HepG2 (cell line): ENCODE results near the gene SLC39A3. TPM values are rescaled to one million over a fixed set of nuclear protein-coding genes. Genes with fewer than 3 reads are reported as not detected.

Experiments
- ATAC-seq: fragments of 200-7000 bp; cut with Tn5 transposase; 3 replicates; pipeline ENCODE4 v1.9.1; 2020; ENCODE audit warnings: mild to moderate bottlenecking, moderate library complexity
- BruUV-seq: library from RNA; stranded (reverse); fragments of 400-500 nt; replicated peaks from 2 replicates; lab custom pipeline; 2021; lab: Mats Ljungman, UMichigan
- CTCF ChIA-PET: fragments of 300-600 bp; formaldehyde crosslinking; extraction: SDS; loops from one replicate; lab custom pipeline; 2021; ENCODE audit warnings: low total read pairs, inconsistent platforms, low intra/inter-chr PET ratio; lab: Yijun Ruan, JAX
- POLR2A ChIA-PET: fragments of 350-600 bp; sonication (Branson Sonifier 250); formaldehyde crosslinking; loops from one replicate; lab custom pipeline; 2020; ENCODE audit warnings: antibody characterized with exemption, inconsistent platforms; lab: Yijun Ruan, JAX
- DNase-seq: peaks from one replicate; pipeline ENCODE4 v3.0.0-alpha.2; 2015; ENCODE audit warnings: low spot score
- FAIRE-seq: peaks from 3 replicates; lab custom pipeline; 2011; peaks lifted over from hg19 to GRCh38; lab: Jason Lieb, UNC
- H2AFZ ChIP-seq: one replicate; pipeline ENCODE4 v1.6.1; 2011; ENCODE audit warnings: low read length, inconsistent platforms
- H3K27ac ChIP-seq: fragments of 300-600 bp; 3 replicates; pipeline ENCODE4 v1.8.0; 2011; ENCODE audit warnings: mixed run types, mild to moderate bottlenecking, mixed read lengths, low read length, inconsistent platforms; ENCODE audit not compliant: insufficient read depth; ENCODE audit errors: extremely low read length
- H3K27me3 ChIP-seq, 2 experiments: fragments of 200-600 bp in 1 of 2; 2 replicates in 1 of 2; 3 replicates in 1 of 2; pipeline versions ENCODE4 v1.6.0 to v1.8.0; 2011; ENCODE audit warnings: low read length in 2 of 2, mild to moderate bottlenecking in 2 of 2, moderate library complexity in 2 of 2, inconsistent platforms in 1 of 2; ENCODE audit not compliant: insufficient read depth in 2 of 2, control insufficient read depth in 1 of 2
- H3K36me3 ChIP-seq, 2 experiments: fragments of 200-600 bp in 1 of 2; replicated peaks in 1 of 2; 2 replicates in 1 of 2; 3 replicates in 1 of 2; pipeline versions ENCODE4 v1.5.1 to v1.8.0; 2011; ENCODE audit warnings: low read length in 2 of 2, inconsistent platforms in 1 of 2; ENCODE audit not compliant: insufficient read depth in 2 of 2, control insufficient read depth in 1 of 2
- H3K4me1 ChIP-seq: 2 replicates; pipeline ENCODE4 v1.5.1; 2012; ENCODE audit warnings: low read length, inconsistent platforms; ENCODE audit not compliant: insufficient read depth
- H3K4me2 ChIP-seq: 2 replicates; pipeline ENCODE4 v1.6.0; 2011; ENCODE audit warnings: low read depth, low read length, inconsistent platforms
- H3K4me3 ChIP-seq, 3 experiments: fragments of 200-600 bp in 1 of 3; sonication (generic), shearing (Covaris generic) in 1 of 3; replicated peaks in 1 of 3; 2 replicates each; pipeline ENCODE4 v1.5.1; 2011 to 2016; ENCODE audit warnings: low read length in 3 of 3, inconsistent platforms in 2 of 3, low read depth in 2 of 3, mild to moderate bottlenecking in 2 of 3, control low read depth in 1 of 3, mixed read lengths in 1 of 3; ENCODE audit not compliant: insufficient read depth in 1 of 3
- H3K79me2 ChIP-seq: one replicate; pipeline ENCODE4 v1.6.1; 2011; ENCODE audit warnings: low read length, inconsistent platforms; ENCODE audit not compliant: insufficient read depth
- H3K9ac ChIP-seq: 2 replicates; pipeline ENCODE4 v1.6.0; 2011; ENCODE audit warnings: mild to moderate bottlenecking, low read depth, low read length, inconsistent platforms; ENCODE audit not compliant: insufficient read depth
- H3K9me3 ChIP-seq: 2 replicates; pipeline ENCODE4 v1.5.1; 2012; ENCODE audit warnings: mild to moderate bottlenecking, low read length
- H4K20me1 ChIP-seq: 2 replicates; pipeline ENCODE4 v1.6.0; 2011; ENCODE audit warnings: inconsistent platforms, mild to moderate bottlenecking, low read length, moderate library complexity; ENCODE audit not compliant: insufficient read depth
- HMGA1 ChIP-seq: sonication (generic); formaldehyde crosslinking; conservative IDR thresholded peaks from 2 replicates; pipeline ENCODE4 v1.4.0; 2020; ENCODE audit warnings: missing genetic modification reagents
- ISX ChIP-seq: sonication (generic); formaldehyde crosslinking; conservative IDR thresholded peaks from 2 replicates; pipeline ENCODE4 v1.5.0; 2020; ENCODE audit warnings: missing genetic modification reagents
- KDM4B ChIP-seq: sonication (generic); formaldehyde crosslinking; IDR thresholded peaks from 2 replicates; pipeline ENCODE4 v1.4.0; 2020; ENCODE audit warnings: missing genetic modification reagents
- PPARG ChIP-seq: conservative IDR thresholded peaks from 2 replicates; pipeline ENCODE4 v1.6.1; 2016; ENCODE audit warnings: missing biosample characterization, missing genetic modification reagents
- RBAK ChIP-seq: sonication (generic); formaldehyde crosslinking; IDR thresholded peaks from 2 replicates; pipeline ENCODE4 v1.5.1; 2020; ENCODE audit warnings: mild to moderate bottlenecking, missing genetic modification reagents
- SMARCC2 ChIP-seq: fragments of 450-650 bp; IDR thresholded peaks from 2 replicates; pipeline ENCODE4 v1.6.1; 2017; ENCODE audit warnings: antibody characterized with exemption, mild to moderate bottlenecking
- TCF7 ChIP-seq: sonication (generic); IDR thresholded peaks from 2 replicates; pipeline ENCODE4 v1.6.1; 2016; ENCODE audit warnings: antibody characterized with exemption, low read depth
- ZBTB20 ChIP-seq: sonication (generic); formaldehyde crosslinking; IDR thresholded peaks from 2 replicates; pipeline ENCODE4 v1.8.1; 2023; ENCODE audit warnings: missing genetic modification reagents, low read depth, mild to moderate bottlenecking, borderline replicate concordance
- ZKSCAN5 ChIP-seq: sonication (generic); formaldehyde crosslinking; IDR thresholded peaks from 2 replicates; pipeline ENCODE4 v1.5.1; 2020; ENCODE audit warnings: mild to moderate bottlenecking, missing genetic modification reagents
- ZNF329 ChIP-seq: sonication (generic); formaldehyde crosslinking; IDR thresholded peaks from 2 replicates; pipeline ENCODE4 v1.9.0; 2021; ENCODE audit warnings: low read depth, mild to moderate bottlenecking, missing genetic modification reagents
- ZNF333 ChIP-seq: sonication (generic); formaldehyde crosslinking; IDR thresholded peaks from 2 replicates; pipeline ENCODE4 v1.4.0; 2020; ENCODE audit warnings: mild to moderate bottlenecking, missing genetic modification reagents, borderline replicate concordance
- ZNF343 ChIP-seq: sonication (generic); formaldehyde crosslinking; IDR thresholded peaks from 2 replicates; pipeline ENCODE4 v1.4.0; 2020; ENCODE audit warnings: mild to moderate bottlenecking, missing genetic modification reagents
- WGBS: methylation state at CpG from one replicate; pipeline ENCODE4 v1.1.6; 2017; ENCODE audit warnings: low lambda C conversion rate; 5-methylcytosine and 5-hydroxymethylcytosine counted together
- in situ Hi-C: cut with HindIII; loops from 2 replicates; pipeline ENCODE4 v1.10.0; 2017; ENCODE audit warnings: low pct_unique_long_range_greater_than_20kb; ENCODE audit not compliant: extremely low pct_ligation_motif_present
- intact Hi-C: fragments of 100-400 bp; cut with micrococcal nuclease; formaldehyde crosslinking; loops from one replicate; pipeline ENCODE4 v1.10.0; 2022; ENCODE audit not compliant: unreplicated experiment
- polyA plus RNA-seq, 8 experiments: library from polyadenylated mRNA; depleted of rRNA in 3 of 8; stranded (reverse) in 7 of 8; unstranded in 1 of 8; fragments of >200 nt; fragmentation: Illumina TruSeq in 4 of 8; extraction: Trizol in 4 of 8; gene quantifications; 2 replicates each; pipeline versions ENCODE4 v1.2.1 to v1.2.3, GENCODE V29; 2011 to 2016; ENCODE audit warnings: low read depth in 4 of 8, missing spikeins in 1 of 8, mixed read lengths in 1 of 8; ENCODE audit not compliant: insufficient read depth in 1 of 8
- total RNA-seq, 5 experiments: library from RNA; depleted of rRNA; stranded (reverse); fragments of >200 nt; fragmentation: Illumina TruSeq; extraction: Trizol; gene quantifications; 2 replicates each; pipeline ENCODE4 v1.2.3, GENCODE V29; 2016; ENCODE audit warnings: low read depth in 1 of 5
- TF ChIP-seq, protein P1 (sequence below): sonication (generic); formaldehyde crosslinking; IDR thresholded peaks from 2 replicates; pipeline ENCODE4 v1.4.0; 2020; ENCODE audit warnings: missing genetic modification reagents
- TF ChIP-seq, protein P2 (sequence below): sonication (generic); formaldehyde crosslinking; conservative IDR thresholded peaks from 2 replicates; pipeline ENCODE4 v1.4.0; 2020; ENCODE audit warnings: mild to moderate bottlenecking, missing genetic modification reagents, moderate library complexity

The SLC39A3 gene
- total and polyA plus RNA-seq, 2 of the 13 experiments (the other 11 are each of a cell fraction or from before 2014, with no cell fraction given) = 33.6 to 41.6 TPM

DNA sequence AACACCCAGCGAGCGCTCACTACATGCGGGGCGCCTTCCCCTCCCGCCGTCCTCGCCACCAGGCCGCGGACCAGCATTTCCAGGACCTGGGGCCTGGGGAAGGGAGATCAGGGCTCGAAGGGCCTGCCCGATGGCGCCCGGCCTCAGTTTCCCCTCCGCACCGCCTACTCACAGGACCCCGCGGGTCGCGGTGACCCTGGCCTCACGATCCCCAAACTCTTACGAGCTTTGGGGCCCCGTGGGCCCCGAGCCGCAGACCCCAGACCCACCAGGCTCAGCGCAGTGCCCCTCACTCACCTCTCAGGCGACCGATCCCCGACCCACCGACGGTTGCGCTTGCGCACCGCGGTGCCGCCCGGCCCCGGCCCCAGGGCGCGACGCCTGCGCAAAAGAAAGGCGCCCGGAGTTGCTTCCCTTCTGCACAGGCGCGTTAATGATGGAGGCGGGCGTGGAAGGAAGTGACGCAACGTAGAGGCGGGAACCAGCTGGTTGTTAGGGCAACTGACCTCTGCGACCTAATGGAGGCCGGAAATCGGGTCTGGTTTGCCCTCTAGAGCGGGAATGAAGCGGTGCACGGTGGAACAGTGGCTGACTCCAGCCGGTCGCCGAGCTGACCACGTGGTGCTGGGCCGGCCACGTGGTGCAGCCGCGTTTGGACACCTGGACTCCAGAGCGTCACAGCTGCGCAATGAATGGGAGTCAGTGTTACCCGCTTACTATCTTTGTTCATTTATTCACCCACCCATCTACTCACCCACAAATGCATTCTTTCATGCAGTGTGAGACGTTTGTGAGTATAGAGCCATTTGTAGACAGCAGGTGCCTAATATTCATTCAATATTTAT, 43.3 kb upstream of the SLC39A3 start, which contains the start of gene SGTA:
Gene SGTA, minus strand, starts transcription at position 338 of the 845 bp plus-strand sequence. CDS start 14,205 bp downstream, outside the sequence.
- in situ Hi-C loops = no loop called here
- FAIRE-seq (peak; percentile 91), ATAC-seq (peak; percentile 84), DNase-seq (peak; percentile 99)
- WGBS = 3% methylated on average over 13 of the region's 68 CpGs
- POLR2A ChIA-PET = interaction anchor here (0.6 to 1.4 kb wide), 12 partner anchors 8 to 621 kb away, joined by 3 to 13 read pairs (median 4); partner anchors contain the start of genes GADD45B, ZNF555 and ZNF556
- H3K9me3 ChIP-seq = no peaks in the 10 kb centered on the region
- 0 out of 5 replicates have a peak, but pooled peaks cover 0 to 2% of the 10 kb centered on the region in 2 experiments for H3K36me3 ChIP-seq
- peaks cover 78% of the 10 kb centered on the region for H3K4me1 ChIP-seq
- peaks cover 72% of the 10 kb centered on the region for H3K79me2 ChIP-seq
- peak within 1 kb of the TSS; percentile 98 for H3K9ac ChIP-seq
- H3K27ac ChIP-seq = peak within 1 kb of the TSS; percentile 76
- peak within 1 kb of the TSS; percentile 81 to 98 (median 93) for H3K4me3 ChIP-seq
- peak within 1 kb of the TSS; percentile 90 for H3K4me2 ChIP-seq
- peaks cover 5% of the 10 kb centered on the region; the same call in 1 of the 2 replicates for H4K20me1 ChIP-seq
- H2AFZ ChIP-seq = no peak within 1 kb of the TSS
- no TSS peak for BruUV-seq
- CTCF ChIA-PET = no interaction called here
- no peaks in the 10 kb centered on the region; a peak in 1 of 5 replicates for H3K27me3 ChIP-seq
- intact Hi-C loops = loop anchor here (1.0 kb wide), 1 partner anchor 84 kb away; the partner anchor contains the start of gene ZNF556
- TF ChIP-seq KDM4B (CRISPR knock-in tag) (peak; percentile 60; the same call in 1 of the 2 replicates), ZNF329 (peak; percentile 71; the same call in 1 of the 2 replicates), ZNF343 (peak; percentile 95), TCF7 (no peak), RBAK (no peak), ZNF333 (CRISPR knock-in tag) (no peak), ZKSCAN5 (CRISPR knock-in tag) (no peak), HMGA1 (CRISPR knock-in tag) (no peak), ISX (peak; percentile 91; the same call in 1 of the 2 replicates), SMARCC2 (no peak), ZBTB20 (CRISPR knock-in tag) (peak; percentile 96; the same call in 1 of the 2 replicates), PPARG (CRISPR knock-in tag) (peak; percentile 73)
- TF ChIP-seq, protein P1, sequence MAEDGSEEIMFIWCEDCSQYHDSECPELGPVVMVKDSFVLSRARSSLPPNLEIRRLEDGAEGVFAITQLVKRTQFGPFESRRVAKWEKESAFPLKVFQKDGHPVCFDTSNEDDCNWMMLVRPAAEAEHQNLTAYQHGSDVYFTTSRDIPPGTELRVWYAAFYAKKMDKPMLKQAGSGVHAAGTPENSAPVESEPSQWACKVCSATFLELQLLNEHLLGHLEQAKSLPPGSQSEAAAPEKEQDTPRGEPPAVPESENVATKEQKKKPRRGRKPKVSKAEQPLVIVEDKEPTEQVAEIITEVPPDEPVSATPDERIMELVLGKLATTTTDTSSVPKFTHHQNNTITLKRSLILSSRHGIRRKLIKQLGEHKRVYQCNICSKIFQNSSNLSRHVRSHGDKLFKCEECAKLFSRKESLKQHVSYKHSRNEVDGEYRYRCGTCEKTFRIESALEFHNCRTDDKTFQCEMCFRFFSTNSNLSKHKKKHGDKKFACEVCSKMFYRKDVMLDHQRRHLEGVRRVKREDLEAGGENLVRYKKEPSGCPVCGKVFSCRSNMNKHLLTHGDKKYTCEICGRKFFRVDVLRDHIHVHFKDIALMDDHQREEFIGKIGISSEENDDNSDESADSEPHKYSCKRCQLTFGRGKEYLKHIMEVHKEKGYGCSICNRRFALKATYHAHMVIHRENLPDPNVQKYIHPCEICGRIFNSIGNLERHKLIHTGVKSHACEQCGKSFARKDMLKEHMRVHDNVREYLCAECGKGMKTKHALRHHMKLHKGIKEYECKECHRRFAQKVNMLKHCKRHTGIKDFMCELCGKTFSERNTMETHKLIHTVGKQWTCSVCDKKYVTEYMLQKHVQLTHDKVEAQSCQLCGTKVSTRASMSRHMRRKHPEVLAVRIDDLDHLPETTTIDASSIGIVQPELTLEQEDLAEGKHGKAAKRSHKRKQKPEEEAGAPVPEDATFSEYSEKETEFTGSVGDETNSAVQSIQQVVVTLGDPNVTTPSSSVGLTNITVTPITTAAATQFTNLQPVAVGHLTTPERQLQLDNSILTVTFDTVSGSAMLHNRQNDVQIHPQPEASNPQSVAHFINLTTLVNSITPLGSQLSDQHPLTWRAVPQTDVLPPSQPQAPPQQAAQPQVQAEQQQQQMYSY (CRISPR knock-in tag) = peak; percentile 84
- TF ChIP-seq, protein P2, sequence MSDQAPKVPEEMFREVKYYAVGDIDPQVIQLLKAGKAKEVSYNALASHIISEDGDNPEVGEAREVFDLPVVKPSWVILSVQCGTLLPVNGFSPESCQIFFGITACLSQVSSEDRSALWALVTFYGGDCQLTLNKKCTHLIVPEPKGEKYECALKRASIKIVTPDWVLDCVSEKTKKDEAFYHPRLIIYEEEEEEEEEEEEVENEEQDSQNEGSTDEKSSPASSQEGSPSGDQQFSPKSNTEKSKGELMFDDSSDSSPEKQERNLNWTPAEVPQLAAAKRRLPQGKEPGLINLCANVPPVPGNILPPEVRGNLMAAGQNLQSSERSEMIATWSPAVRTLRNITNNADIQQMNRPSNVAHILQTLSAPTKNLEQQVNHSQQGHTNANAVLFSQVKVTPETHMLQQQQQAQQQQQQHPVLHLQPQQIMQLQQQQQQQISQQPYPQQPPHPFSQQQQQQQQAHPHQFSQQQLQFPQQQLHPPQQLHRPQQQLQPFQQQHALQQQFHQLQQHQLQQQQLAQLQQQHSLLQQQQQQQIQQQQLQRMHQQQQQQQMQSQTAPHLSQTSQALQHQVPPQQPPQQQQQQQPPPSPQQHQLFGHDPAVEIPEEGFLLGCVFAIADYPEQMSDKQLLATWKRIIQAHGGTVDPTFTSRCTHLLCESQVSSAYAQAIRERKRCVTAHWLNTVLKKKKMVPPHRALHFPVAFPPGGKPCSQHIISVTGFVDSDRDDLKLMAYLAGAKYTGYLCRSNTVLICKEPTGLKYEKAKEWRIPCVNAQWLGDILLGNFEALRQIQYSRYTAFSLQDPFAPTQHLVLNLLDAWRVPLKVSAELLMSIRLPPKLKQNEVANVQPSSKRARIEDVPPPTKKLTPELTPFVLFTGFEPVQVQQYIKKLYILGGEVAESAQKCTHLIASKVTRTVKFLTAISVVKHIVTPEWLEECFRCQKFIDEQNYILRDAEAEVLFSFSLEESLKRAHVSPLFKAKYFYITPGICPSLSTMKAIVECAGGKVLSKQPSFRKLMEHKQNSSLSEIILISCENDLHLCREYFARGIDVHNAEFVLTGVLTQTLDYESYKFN (CRISPR knock-in tag) = peak; percentile 70
